Kidney (tissue), 22 donors: ENCODE results near the gene ESRRG. TPM values are rescaled to one million over a fixed set of nuclear protein-coding genes. Genes with fewer than 3 reads are reported as not detected.
A peak's percentile ranks its signal among the peaks of the same experiment; 100 is the strongest.

Source experiments
- DNase-seq, 5 donors: peaks; one replicate each; pipeline ENCODE4 v3.0.0-alpha.2; 2013 to 2020
- FAIRE-seq: peaks from 2 replicates; lab custom pipeline; 2012; peaks lifted over from hg19 to GRCh38; lab: Jason Lieb, UNC
- H3K27ac ChIP-seq, 2 donors: one replicate each; pipeline ENCODE4 v1.7.0; 2013; ENCODE audit warnings: low read depth in 2 of 2, low read length in 2 of 2, inconsistent platforms in 1 of 2
- H3K27me3 ChIP-seq: one replicate; pipeline ENCODE4 v1.7.1; 2013; ENCODE audit warnings: low read length, inconsistent platforms; ENCODE audit not compliant: control insufficient read depth, insufficient read depth
- H3K36me3 ChIP-seq, 3 donors: one replicate each; pipeline versions ENCODE4 v1.7.0 to v1.7.1; 2013; ENCODE audit warnings: low read length in 3 of 3, control low read depth in 1 of 3, inconsistent platforms in 1 of 3; ENCODE audit not compliant: insufficient read depth in 3 of 3, control insufficient read depth in 2 of 3
- H3K4me1 ChIP-seq, 3 donors: one replicate each; pipeline versions ENCODE4 v1.7.0 to v1.7.1; 2013; ENCODE audit warnings: low read length in 3 of 3, inconsistent platforms in 1 of 3, low read depth in 1 of 3; ENCODE audit not compliant: control insufficient read depth in 2 of 3, insufficient read depth in 2 of 3
- H3K4me3 ChIP-seq, 3 donors: one replicate each; pipeline versions ENCODE4 v1.7.0 to v1.8.1; 2013; ENCODE audit warnings: low read length in 3 of 3, control low read depth in 1 of 3, inconsistent platforms in 1 of 3
- H3K9ac ChIP-seq, 3 donors: one replicate each; pipeline versions ENCODE4 v1.7.0 to v1.7.1; 2013; ENCODE audit warnings: low read length in 3 of 3, control low read depth in 1 of 3, inconsistent platforms in 1 of 3
- H3K9me3 ChIP-seq, 3 donors: one replicate each; pipeline versions ENCODE4 v1.7.0 to v1.7.1; 2013; ENCODE audit warnings: low read length in 3 of 3, control low read depth in 1 of 3, inconsistent platforms in 1 of 3; ENCODE audit not compliant: control insufficient read depth in 2 of 3, insufficient read depth in 1 of 3
- intact Hi-C: fragments of 100-400 bp; cut with DNase I; formaldehyde crosslinking; loops from one replicate; pipeline ENCODE4 v1.11.1; 2022
- long read RNA-seq, 10 donors: library from polyadenylated mRNA in 1 of 10; unstranded in 1 of 10; transcript quantifications; one replicate each; pipeline ENCODE4 v2.0.0 and lab custom pipeline, GENCODE V29; 2021 to 2026
- polyA plus RNA-seq: library from polyadenylated mRNA; stranded (reverse); fragments of 350-450 nt; fragmentation: Illumina TruSeq; extraction: RNeasy Lipid Tissue Mini Kit (QIAGEN cat#74804); gene quantifications from one replicate; pipeline ENCODE4 v1.2.3, GENCODE V29; 2014; ENCODE audit warnings: low read depth, low replicate concordance; ENCODE audit not compliant: insufficient read depth
- total RNA-seq: library from RNA; stranded (reverse); fragmentation: NEBNext Ultra II Directional; extraction: Animal tissue kit (Norgen Biotek cat#: 25700); gene quantifications from one replicate; pipeline ENCODE4 v1.2.1, GENCODE V29; 2021
- TF ChIP-seq, protein P1 (sequence below): IDR thresholded peaks from 3 replicates; pipeline ENCODE4 v1.5.1; 2012; ENCODE audit warnings: mild to moderate bottlenecking, moderate library complexity, borderline replicate concordance; ENCODE audit not compliant: insufficient read depth; ENCODE audit errors: extremely low read depth
- donor health status: control.
- donor health status: control.
- donor health status: control.
- donor health status: control.
- donor health status: control.
- donor health status: DM: yes; HTN: yes; CAD: no.
- donor health status: Normal renal cell carcinoma (clear cell type).

ESRRG gene
- total RNA-seq (25.3 TPM), polyA plus RNA-seq (11.9 TPM)
- long read RNA-seq, donor 1 = 0 reads
- long read RNA-seq, donor 2, full-length matches to known transcripts = 1 of 1 reads
- long read RNA-seq, donor 2, partial matches to known transcripts = 0 of 1 reads
- long read RNA-seq, donor 2, other reads (novel, unspliced or antisense) = 0 of 1 reads
- long read RNA-seq, donor 3, full-length matches to known transcripts = 3 of 3 reads
- long read RNA-seq, donor 3, partial matches to known transcripts = 0 of 3 reads
- long read RNA-seq, donor 3, other reads (novel, unspliced or antisense) = 0 of 3 reads
- long read RNA-seq, donor 4, full-length matches to known transcripts = 2 of 2 reads
- long read RNA-seq, donor 4, partial matches to known transcripts = 0 of 2 reads
- long read RNA-seq, donor 4, other reads (novel, unspliced or antisense) = 0 of 2 reads
- long read RNA-seq, donor 5 = 0 reads
- long read RNA-seq, donor 6, partial matches to known transcripts = 5 of 5 reads
- long read RNA-seq, donor 6, other reads (novel, unspliced or antisense) = 0 of 5 reads
- long read RNA-seq, donor 7, partial matches to known transcripts = 1 of 21 reads
- long read RNA-seq, donor 7, other reads (novel, unspliced or antisense) = 20 of 21 reads
- long read RNA-seq, donor 8, full-length matches to known transcripts = 1 of 1 reads
- long read RNA-seq, donor 8, partial matches to known transcripts = 0 of 1 reads
- long read RNA-seq, donor 8, other reads (novel, unspliced or antisense) = 0 of 1 reads
- long read RNA-seq, donor 9, full-length matches to known transcripts = 1 of 1 reads
- long read RNA-seq, donor 9, partial matches to known transcripts = 0 of 1 reads
- long read RNA-seq, donor 9, other reads (novel, unspliced or antisense) = 0 of 1 reads
- long read RNA-seq, donor 10, full-length matches to known transcripts = 1 of 1 reads
- long read RNA-seq, donor 10, partial matches to known transcripts = 0 of 1 reads
- long read RNA-seq, donor 10, other reads (novel, unspliced or antisense) = 0 of 1 reads

DNA sequence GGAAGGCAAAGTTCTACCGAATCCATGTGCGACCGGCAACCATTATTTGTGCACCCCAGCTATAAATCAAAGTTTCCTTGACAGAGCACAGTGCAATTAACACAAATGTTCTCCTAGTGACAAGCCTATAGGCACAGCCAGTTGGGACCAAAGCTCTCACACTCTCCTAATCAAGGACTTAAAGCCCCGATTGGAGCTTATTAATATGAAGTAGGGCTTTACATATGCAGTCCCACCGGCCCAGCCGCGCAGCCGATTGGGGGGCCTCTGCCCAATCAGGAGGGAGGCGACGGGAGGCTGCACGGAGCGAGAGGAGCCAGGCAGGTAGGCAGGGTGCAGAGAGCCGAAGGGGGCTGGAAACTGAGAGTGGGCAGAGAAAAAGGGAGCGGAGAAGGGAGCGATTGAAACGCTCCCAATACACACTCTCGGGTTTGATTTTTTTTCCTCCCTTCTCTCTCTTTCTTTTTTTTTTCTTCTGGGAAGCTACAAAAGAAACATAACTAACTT, at the start of gene ESRRG:
Gene ESRRG, minus strand, starts transcription at position 156 of the 507 bp plus-strand sequence. Its CDS starts 130 bp downstream, at position 26.
- H3K9ac ChIP-seq = peak within 1 kb of the TSS in 2 of 3 donors; percentile 54 to 63
- DNase-seq (peak; percentile 80 to 91 (median 84)), FAIRE-seq (no peak)
- TF ChIP-seq, protein P1, sequence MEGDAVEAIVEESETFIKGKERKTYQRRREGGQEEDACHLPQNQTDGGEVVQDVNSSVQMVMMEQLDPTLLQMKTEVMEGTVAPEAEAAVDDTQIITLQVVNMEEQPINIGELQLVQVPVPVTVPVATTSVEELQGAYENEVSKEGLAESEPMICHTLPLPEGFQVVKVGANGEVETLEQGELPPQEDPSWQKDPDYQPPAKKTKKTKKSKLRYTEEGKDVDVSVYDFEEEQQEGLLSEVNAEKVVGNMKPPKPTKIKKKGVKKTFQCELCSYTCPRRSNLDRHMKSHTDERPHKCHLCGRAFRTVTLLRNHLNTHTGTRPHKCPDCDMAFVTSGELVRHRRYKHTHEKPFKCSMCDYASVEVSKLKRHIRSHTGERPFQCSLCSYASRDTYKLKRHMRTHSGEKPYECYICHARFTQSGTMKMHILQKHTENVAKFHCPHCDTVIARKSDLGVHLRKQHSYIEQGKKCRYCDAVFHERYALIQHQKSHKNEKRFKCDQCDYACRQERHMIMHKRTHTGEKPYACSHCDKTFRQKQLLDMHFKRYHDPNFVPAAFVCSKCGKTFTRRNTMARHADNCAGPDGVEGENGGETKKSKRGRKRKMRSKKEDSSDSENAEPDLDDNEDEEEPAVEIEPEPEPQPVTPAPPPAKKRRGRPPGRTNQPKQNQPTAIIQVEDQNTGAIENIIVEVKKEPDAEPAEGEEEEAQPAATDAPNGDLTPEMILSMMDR = no peak
- no peaks in the 10 kb centered on the region for H3K4me1 ChIP-seq
- no peaks in the 10 kb centered on the region for H3K27me3 ChIP-seq
- no peaks in the 10 kb centered on the region for H3K36me3 ChIP-seq
- intact Hi-C loops = no loop called here
- H3K4me3 ChIP-seq = peak within 1 kb of the TSS; percentile 40 to 73 (median 66)
- H3K9me3 ChIP-seq = no peaks in the 10 kb centered on the region
- H3K27ac ChIP-seq = no peak within 1 kb of the TSS

DNA sequence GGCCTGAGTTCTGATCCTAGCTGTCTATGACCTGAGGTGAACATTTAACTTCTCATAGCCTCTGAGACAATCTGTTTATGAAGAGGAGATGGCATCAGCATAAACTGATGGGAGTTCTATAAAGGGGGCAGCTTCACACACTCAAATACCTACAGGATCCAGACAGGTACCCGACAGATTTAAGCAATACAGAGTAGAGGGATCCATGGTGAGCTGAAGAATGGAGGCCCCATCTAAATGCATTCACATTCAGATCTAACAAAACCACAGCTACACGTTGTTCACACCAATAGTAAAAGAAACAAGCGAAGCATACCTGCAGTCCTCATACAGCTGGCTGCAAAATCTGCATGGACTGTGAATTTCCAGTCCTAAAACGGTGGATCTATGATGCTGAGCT, 48.7 kb upstream of the ESRRG start:
- no peak overlapping the region for H3K9ac ChIP-seq
- H3K4me1 ChIP-seq = peaks cover 0 to 7% (median 2%) of the 10 kb centered on the region in 3 donors
- no peak for DNase-seq
- no peaks in the 10 kb centered on the region for H3K9me3 ChIP-seq
- no peak overlapping the region for H3K4me3 ChIP-seq
- H3K27ac ChIP-seq = no peak overlapping the region
- no peaks in the 10 kb centered on the region for H3K27me3 ChIP-seq
- intact Hi-C loops = no loop called here
- no peak for FAIRE-seq
- no peaks in the 10 kb centered on the region for H3K36me3 ChIP-seq
- TF ChIP-seq, protein P1 = no peak

DNA sequence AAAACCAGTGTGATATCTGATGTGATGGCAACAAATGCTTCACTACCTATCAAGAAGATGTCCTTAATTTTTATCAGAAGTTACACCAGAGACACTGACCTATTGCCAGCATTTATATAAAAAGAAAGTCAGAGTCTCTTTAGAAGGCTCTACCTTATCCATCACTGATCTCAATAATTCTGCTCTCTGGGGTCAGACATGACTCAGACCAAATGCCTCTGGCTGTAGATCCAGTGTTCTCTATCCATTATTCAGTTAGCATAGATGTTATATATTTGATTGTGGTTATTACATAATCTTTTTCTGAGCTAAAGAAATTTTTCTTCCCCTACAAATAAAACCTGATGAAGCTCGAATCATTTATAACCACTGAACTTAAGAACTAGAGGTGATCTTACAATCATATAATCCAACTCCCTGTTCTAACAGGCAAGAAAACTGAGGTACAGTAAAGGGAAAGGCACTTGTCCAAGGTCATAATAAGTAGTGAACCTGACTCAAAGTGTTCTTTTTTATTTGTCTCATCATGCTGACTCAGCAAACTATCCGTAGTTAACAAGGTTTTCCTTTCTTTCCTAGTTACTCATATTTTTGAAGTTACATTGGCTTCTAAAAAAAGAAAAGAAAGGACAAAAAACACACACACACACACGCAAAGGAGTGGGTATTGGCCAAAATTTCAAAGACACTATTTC, 43.6 kb upstream of the ESRRG start:
- intact Hi-C loops = no loop called here
- no peak for FAIRE-seq
- H3K36me3 ChIP-seq = no peaks in the 10 kb centered on the region
- no peaks in the 10 kb centered on the region for H3K9me3 ChIP-seq
- no peak overlapping the region for H3K9ac ChIP-seq
- no peak overlapping the region for H3K4me3 ChIP-seq
- DNase-seq = no peak
- H3K27me3 ChIP-seq = no peaks in the 10 kb centered on the region
- no peak overlapping the region for H3K27ac ChIP-seq
- TF ChIP-seq, protein P1 = no peak
- H3K4me1 ChIP-seq = peaks cover 0 to 11% (median 6%) of the 10 kb centered on the region in 3 donors
